ENCODE results near the gene NOM1. TPM values are rescaled to one million over a fixed set of nuclear protein-coding genes. Genes with fewer than 3 reads are reported as not detected.
"Not testable (repeated sequence)": the region's sequence is repeated elsewhere in the genome, so short reads cannot be mapped to it uniquely, and the experiment has no call there.

NOM1 gene
- total and polyA plus RNA-seq, 2 donors: 9.3 to 10.6 TPM

- Histone ChIP-seq H3K27me3 (ENCODE audit: control insufficient read depth in 2 of 2, insufficient read depth in 1 of 2, low read length in 1 of 2) (peaks cover 0 to 11% of the 10 kb centered on the region in 2 donors), H3K9me3 (ENCODE audit: control insufficient read depth in 2 of 2, insufficient read depth in 1 of 2, low read length in 1 of 2) (no peaks in the 10 kb centered on the region), H3K4me3 (ENCODE audit: low read length in 2 of 2) (no peak overlapping the region), H3K36me3 (ENCODE audit: control insufficient read depth in 2 of 2, insufficient read depth in 2 of 2, low read length in 1 of 2) (no peaks in the 10 kb centered on the region), H3K27ac (ENCODE audit: low read depth in 1 of 2, low read length in 1 of 2) (no peak overlapping the region), H3K4me1 (ENCODE audit: control insufficient read depth in 2 of 2, insufficient read depth in 2 of 2, low read length in 2 of 2) (peaks cover 2 to 7% of the 10 kb centered on the region in 2 donors)
- 93% methylated on average over 19 of the region's 19 CpGs for WGBS
- no peak for DNase-seq (ENCODE audit: low read depth in 6 of 9, low spot score in 9 of 9)
Measured at GRCh38 chr7:156919132-156919713, 30.3 kb upstream of the NOM1 start.

GRCh38 chr7:156920076-156920475 is 29.4 kb upstream of the NOM1 start:
- no peak for DNase-seq (ENCODE audit: low read depth in 6 of 9, low spot score in 9 of 9)

DNA sequence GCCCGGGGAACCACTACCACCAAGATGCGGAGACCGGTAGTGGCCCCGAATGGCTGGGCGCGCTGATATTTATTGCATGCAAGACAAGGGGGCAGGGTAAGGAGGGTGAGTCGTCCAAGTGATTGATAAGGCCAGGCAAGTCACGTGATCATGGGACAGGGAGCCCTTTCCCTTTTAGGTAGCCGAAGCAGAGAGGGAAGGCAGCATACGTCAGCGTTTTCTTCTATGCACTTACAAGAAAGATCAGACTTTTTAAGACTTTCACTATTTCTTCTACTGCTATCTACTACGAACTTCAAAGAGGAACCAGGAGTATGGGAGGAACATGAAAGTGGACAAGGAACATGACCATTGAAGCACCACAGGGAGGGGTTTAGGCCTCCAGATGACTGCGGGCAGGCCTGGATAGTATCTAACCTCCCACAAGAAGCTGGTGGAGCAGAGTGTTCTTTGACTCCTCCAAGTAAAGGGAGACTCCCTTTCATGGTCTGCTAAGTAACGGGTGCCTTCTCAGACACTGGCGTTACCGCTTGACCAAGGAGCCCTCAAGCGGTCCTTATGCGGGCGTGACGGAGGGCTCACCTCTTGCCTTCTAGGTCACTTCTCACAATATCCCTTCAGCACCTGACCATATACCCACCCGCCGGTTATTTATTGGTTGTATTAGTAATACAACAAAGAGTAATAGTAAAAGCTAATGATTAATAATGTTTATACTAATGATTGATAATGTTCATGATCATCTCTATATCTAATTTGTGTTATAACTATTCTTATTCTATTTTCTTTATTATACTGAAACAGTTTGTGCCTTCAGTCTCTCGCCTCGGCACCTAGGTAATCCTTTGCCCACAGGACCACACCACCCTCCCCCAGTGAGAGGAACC is 28.8 kb upstream of the NOM1 start:
- not testable (repeated sequence) for H3K4me1 ChIP-seq (ENCODE audit: control insufficient read depth in 2 of 2, insufficient read depth in 2 of 2, low read length in 2 of 2); H3K27ac ChIP-seq (ENCODE audit: low read depth in 1 of 2, low read length in 1 of 2); H3K36me3 ChIP-seq (ENCODE audit: control insufficient read depth in 2 of 2, insufficient read depth in 2 of 2, low read length in 1 of 2); H3K4me3 ChIP-seq (ENCODE audit: low read length in 2 of 2); H3K9me3 ChIP-seq (ENCODE audit: control insufficient read depth in 2 of 2, insufficient read depth in 1 of 2, low read length in 1 of 2); DNase-seq (ENCODE audit: low read depth in 6 of 9, low spot score in 9 of 9)
- peaks cover 0 to 14% of the 10 kb centered on the region in 2 donors for H3K27me3 ChIP-seq (ENCODE audit: control insufficient read depth in 2 of 2, insufficient read depth in 1 of 2, low read length in 1 of 2)
- 89% methylated on average over 24 of the region's 24 CpGs for WGBS

More at GRCh38 chr7:156920076-156920475, 29.4 kb upstream of the NOM1 start:
- Histone ChIP-seq H3K27me3 (ENCODE audit: control insufficient read depth in 2 of 2, insufficient read depth in 1 of 2, low read length in 1 of 2) (peaks cover 0 to 11% of the 10 kb centered on the region in 2 donors), H3K4me1 (ENCODE audit: control insufficient read depth in 2 of 2, insufficient read depth in 2 of 2, low read length in 2 of 2) (peaks cover 2 to 7% of the 10 kb centered on the region in 2 donors), H3K27ac (ENCODE audit: low read depth in 1 of 2, low read length in 1 of 2) (no peak overlapping the region), H3K36me3 (ENCODE audit: control insufficient read depth in 2 of 2, insufficient read depth in 2 of 2, low read length in 1 of 2) (no peaks in the 10 kb centered on the region), H3K9me3 (ENCODE audit: control insufficient read depth in 2 of 2, insufficient read depth in 1 of 2, low read length in 1 of 2) (no peaks in the 10 kb centered on the region), H3K4me3 (ENCODE audit: low read length in 2 of 2) (no peak overlapping the region)
- 84% methylated on average over 5 of the region's 5 CpGs for WGBS

GRCh38 chr7:156922304-156922703 is 27.2 kb upstream of the NOM1 start:
- not testable (repeated sequence) for H3K4me1 ChIP-seq (ENCODE audit: control insufficient read depth in 2 of 2, insufficient read depth in 2 of 2, low read length in 2 of 2); H3K4me3 ChIP-seq (ENCODE audit: low read length in 2 of 2); DNase-seq (ENCODE audit: low read depth in 6 of 9, low spot score in 9 of 9); H3K27ac ChIP-seq (ENCODE audit: low read depth in 1 of 2, low read length in 1 of 2); H3K9me3 ChIP-seq (ENCODE audit: control insufficient read depth in 2 of 2, insufficient read depth in 1 of 2, low read length in 1 of 2); H3K36me3 ChIP-seq (ENCODE audit: control insufficient read depth in 2 of 2, insufficient read depth in 2 of 2, low read length in 1 of 2)
- H3K27me3 ChIP-seq (ENCODE audit: control insufficient read depth in 2 of 2, insufficient read depth in 1 of 2, low read length in 1 of 2): peaks cover 0 to 16% of the 10 kb centered on the region in 2 donors
- 86% methylated on average over 6 of the region's 6 CpGs for WGBS

- not testable (repeated sequence) for DNase-seq (ENCODE audit: low read depth in 6 of 9, low spot score in 9 of 9); H3K9me3 ChIP-seq (ENCODE audit: control insufficient read depth in 2 of 2, insufficient read depth in 1 of 2, low read length in 1 of 2); H3K4me1 ChIP-seq (ENCODE audit: control insufficient read depth in 2 of 2, insufficient read depth in 2 of 2, low read length in 2 of 2); H3K27ac ChIP-seq (ENCODE audit: low read depth in 1 of 2, low read length in 1 of 2); H3K4me3 ChIP-seq (ENCODE audit: low read length in 2 of 2); H3K36me3 ChIP-seq (ENCODE audit: control insufficient read depth in 2 of 2, insufficient read depth in 2 of 2, low read length in 1 of 2)
- 96% methylated on average over 12 of the region's 12 CpGs for WGBS
- H3K27me3 ChIP-seq (ENCODE audit: control insufficient read depth in 2 of 2, insufficient read depth in 1 of 2, low read length in 1 of 2): peaks cover 0 to 18% of the 10 kb centered on the region in 2 donors
Measured at GRCh38 chr7:156925821-156926220, 23.7 kb upstream of the NOM1 start.

DNA sequence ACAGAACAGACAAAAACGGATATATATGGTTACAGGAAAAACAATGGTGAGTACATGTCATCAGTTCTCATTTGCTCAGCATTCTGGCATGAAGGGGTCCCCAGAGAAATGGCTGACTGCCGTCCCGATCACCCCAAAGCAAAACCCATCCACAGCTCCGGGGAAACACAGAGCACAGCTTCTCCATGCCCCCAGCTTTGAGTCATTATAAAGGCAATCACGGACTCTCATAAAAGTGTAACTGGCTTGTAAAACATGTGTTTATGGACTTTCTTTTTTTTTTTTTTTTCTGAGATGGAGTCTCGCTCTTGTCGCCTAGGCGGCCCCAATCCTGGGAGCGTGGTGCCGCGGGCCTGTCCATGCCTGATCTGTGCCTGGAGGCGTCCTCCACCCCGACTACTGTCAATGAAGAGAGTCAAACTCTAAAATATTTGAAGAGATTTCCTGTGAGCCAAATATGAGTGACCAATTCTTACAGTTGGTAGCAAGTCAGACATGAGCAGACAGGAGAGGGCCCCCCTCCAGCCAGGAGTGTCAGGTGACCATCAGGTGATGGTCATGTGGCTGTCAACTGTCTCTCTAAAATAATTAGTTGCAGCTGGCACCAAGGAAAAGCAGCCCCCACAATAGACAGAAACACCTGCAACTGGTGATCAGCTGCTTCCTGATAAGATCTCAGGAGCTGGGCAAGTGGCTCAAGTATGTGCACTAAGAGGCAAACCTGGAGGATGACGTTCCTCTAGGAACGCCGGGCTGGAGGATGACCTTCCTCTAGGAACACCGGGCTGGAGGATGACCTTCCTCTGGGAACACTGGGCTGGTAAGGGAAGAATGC is 21.7 kb upstream of the NOM1 start:
- peaks cover 2 to 4% of the 10 kb centered on the region in 2 donors for H3K4me1 ChIP-seq (ENCODE audit: control insufficient read depth in 2 of 2, insufficient read depth in 2 of 2, low read length in 2 of 2)
- peaks cover 0 to 17% of the 10 kb centered on the region in 2 donors for H3K27me3 ChIP-seq (ENCODE audit: control insufficient read depth in 2 of 2, insufficient read depth in 1 of 2, low read length in 1 of 2)
- H3K9me3 ChIP-seq (ENCODE audit: control insufficient read depth in 2 of 2, insufficient read depth in 1 of 2, low read length in 1 of 2): no peaks in the 10 kb centered on the region
- H3K27ac ChIP-seq (ENCODE audit: low read depth in 1 of 2, low read length in 1 of 2): no peak overlapping the region
- WGBS: 82% methylated on average over 17 of the region's 17 CpGs
- no peaks in the 10 kb centered on the region for H3K36me3 ChIP-seq (ENCODE audit: control insufficient read depth in 2 of 2, insufficient read depth in 2 of 2, low read length in 1 of 2)
- DNase-seq (ENCODE audit: low read depth in 6 of 9, low spot score in 9 of 9): no peak
- no peak overlapping the region for H3K4me3 ChIP-seq (ENCODE audit: low read length in 2 of 2)

GRCh38 chr7:156928406-156928747 is 21.1 kb upstream of the NOM1 start:
- Histone ChIP-seq H3K4me3 (ENCODE audit: low read length in 2 of 2) (no peak overlapping the region), H3K9me3 (ENCODE audit: control insufficient read depth in 2 of 2, insufficient read depth in 1 of 2, low read length in 1 of 2) (no peaks in the 10 kb centered on the region), H3K4me1 (ENCODE audit: control insufficient read depth in 2 of 2, insufficient read depth in 2 of 2, low read length in 2 of 2) (no peaks in the 10 kb centered on the region), H3K27me3 (ENCODE audit: control insufficient read depth in 2 of 2, insufficient read depth in 1 of 2, low read length in 1 of 2) (peaks cover 0 to 17% of the 10 kb centered on the region in 2 donors), H3K27ac (ENCODE audit: low read depth in 1 of 2, low read length in 1 of 2) (no peak overlapping the region), H3K36me3 (ENCODE audit: control insufficient read depth in 2 of 2, insufficient read depth in 2 of 2, low read length in 1 of 2) (no peaks in the 10 kb centered on the region)
- no peak for DNase-seq (ENCODE audit: low read depth in 6 of 9, low spot score in 9 of 9)
- WGBS: 39% methylated on average over 5 of the region's 5 CpGs

- no peaks in the 10 kb centered on the region for H3K4me1 ChIP-seq (ENCODE audit: control insufficient read depth in 2 of 2, insufficient read depth in 2 of 2, low read length in 2 of 2)
- H3K27ac ChIP-seq (ENCODE audit: low read depth in 1 of 2, low read length in 1 of 2): no peak overlapping the region
- H3K4me3 ChIP-seq (ENCODE audit: low read length in 2 of 2): no peak overlapping the region
- H3K36me3 ChIP-seq (ENCODE audit: control insufficient read depth in 2 of 2, insufficient read depth in 2 of 2, low read length in 1 of 2): no peaks in the 10 kb centered on the region
- DNase-seq (ENCODE audit: low read depth in 6 of 9, low spot score in 9 of 9): no peak
- WGBS: 57% methylated on average over 16 of the region's 16 CpGs
- peaks cover 0 to 19% of the 10 kb centered on the region in 2 donors for H3K27me3 ChIP-seq (ENCODE audit: control insufficient read depth in 2 of 2, insufficient read depth in 1 of 2, low read length in 1 of 2)
- H3K9me3 ChIP-seq (ENCODE audit: control insufficient read depth in 2 of 2, insufficient read depth in 1 of 2, low read length in 1 of 2): no peaks in the 10 kb centered on the region
Measured at GRCh38 chr7:156929789-156930539, 19.5 kb upstream of the NOM1 start.

All from thymus (tissue), 11 donors.